Left lung (tissue), 10 donors: ENCODE measurements around the gene GALNTL6. TPM values are rescaled to one million over a fixed set of nuclear protein-coding genes. Genes with fewer than 3 reads are reported as not detected.
"Not testable (repeated sequence)": the region's sequence is repeated elsewhere in the genome, so short reads cannot be mapped to it uniquely, and the experiment has no call there.

Source experiments
- ATAC-seq: fragments of 200-7000 bp; cut with Tn5 transposase; one replicate; pipeline ENCODE4 v1.9.1; 2020; ENCODE audit warnings: moderate library complexity
- DNase-seq, 4 donors: peaks; one replicate each; pipeline ENCODE4 v3.0.0-alpha.2; 2013 to 2020
- H3K27ac ChIP-seq, 2 donors: fragments of 200-600 bp; sonication (generic) in 1 of 2; one replicate each; pipeline versions ENCODE4 v1.5.0 to v1.8.0; 2020 to 2021
- H3K27me3 ChIP-seq, 2 donors: fragments of 200-600 bp; sonication (generic) in 1 of 2; one replicate each; pipeline versions ENCODE4 v1.5.0 to v1.8.0; 2020 to 2021
- H3K36me3 ChIP-seq, 2 donors: fragments of 200-600 bp; sonication (generic) in 1 of 2; one replicate each; pipeline versions ENCODE4 v1.5.0 to v1.8.0; 2020 to 2021
- H3K4me1 ChIP-seq, 2 donors: fragments of 200-600 bp; one replicate each; pipeline ENCODE4 v1.8.0; 2021
- H3K4me3 ChIP-seq, 2 donors: fragments of 200-600 bp; sonication (generic) in 1 of 2; one replicate each; pipeline versions ENCODE4 v1.5.0 to v1.8.0; 2020 to 2021; ENCODE audit warnings: mild to moderate bottlenecking in 1 of 2
- H3K9me3 ChIP-seq, 2 donors: fragments of 200-600 bp; sonication (generic) in 1 of 2; one replicate each; pipeline versions ENCODE4 v1.5.0 to v1.8.0; 2020 to 2021
- intact Hi-C, 2 donors: fragments of 100-400 bp; cut with DNase I; formaldehyde crosslinking; loops; one replicate each; pipeline versions ENCODE4 v1.11.2 to v1.14.2; 2022
- polyA plus RNA-seq, 6 donors: library from polyadenylated mRNA; unstranded; fragments of 120-200 nt; gene quantifications; one replicate each; pipeline ENCODE4 v1.2.1, GENCODE V29; 2013; ENCODE audit not compliant: insufficient read length in 6 of 6
- total RNA-seq, 2 donors: library from RNA; stranded (reverse); fragmentation: NEBNext Ultra II Directional; extraction: Animal tissue kit (Norgen Biotek cat#: 25700); gene quantifications; one replicate each; pipeline ENCODE4 v1.2.1, GENCODE V29; 2021
- TF ChIP-seq, protein P1 (sequence below), 2 donors: fragments of 200-600 bp; sonication (generic) in 1 of 2; IDR thresholded peaks; one replicate each; pipeline versions ENCODE4 v1.5.0 to v1.8.0; 2021; ENCODE audit warnings: antibody characterized with exemption in 2 of 2
- donor health status: DM: no; HTN: yes; CAD: no.
- donor health status: DM: no; HTN: no; CAD: no.

GALNTL6 gene
- total and polyA plus RNA-seq, 8 donors = 0.11 to 0.16 (median 0.13) TPM; not detected in 5

DNA sequence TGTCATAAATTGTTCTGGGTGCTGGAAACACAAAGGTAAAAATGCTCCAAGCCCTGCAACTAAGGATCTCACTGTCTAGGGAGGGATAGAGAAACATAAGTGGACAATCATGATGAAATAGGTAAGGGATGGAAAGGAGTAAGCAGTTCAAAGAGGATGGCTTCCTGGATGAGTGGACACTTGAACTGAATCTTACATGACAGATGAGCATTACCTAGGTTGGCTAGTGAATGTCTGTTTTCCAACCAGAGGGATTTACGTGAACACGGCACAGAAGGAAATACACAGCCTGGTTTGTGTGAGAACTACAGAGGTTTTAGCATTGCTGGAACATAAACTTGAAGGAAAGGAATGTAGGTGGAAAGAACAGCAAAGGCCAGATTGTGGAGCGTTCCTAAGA lies 1205.2 kb downstream of the GALNTL6 start:
- DNase-seq (no peak), ATAC-seq (no peak)
- intact Hi-C loops = loop anchor here in 1 of 2 donors (5.0 kb wide), 1 partner anchor 239 kb away; no protein-coding TSS in a partner anchor
- Histone ChIP-seq H3K27ac (no peak overlapping the region), H3K9me3 (no peaks in the 10 kb centered on the region), H3K36me3 (no peaks in the 10 kb centered on the region), H3K4me1 (no peaks in the 10 kb centered on the region), H3K4me3 (no peak overlapping the region), H3K27me3 (no peaks in the 10 kb centered on the region)
- TF ChIP-seq, protein P1, sequence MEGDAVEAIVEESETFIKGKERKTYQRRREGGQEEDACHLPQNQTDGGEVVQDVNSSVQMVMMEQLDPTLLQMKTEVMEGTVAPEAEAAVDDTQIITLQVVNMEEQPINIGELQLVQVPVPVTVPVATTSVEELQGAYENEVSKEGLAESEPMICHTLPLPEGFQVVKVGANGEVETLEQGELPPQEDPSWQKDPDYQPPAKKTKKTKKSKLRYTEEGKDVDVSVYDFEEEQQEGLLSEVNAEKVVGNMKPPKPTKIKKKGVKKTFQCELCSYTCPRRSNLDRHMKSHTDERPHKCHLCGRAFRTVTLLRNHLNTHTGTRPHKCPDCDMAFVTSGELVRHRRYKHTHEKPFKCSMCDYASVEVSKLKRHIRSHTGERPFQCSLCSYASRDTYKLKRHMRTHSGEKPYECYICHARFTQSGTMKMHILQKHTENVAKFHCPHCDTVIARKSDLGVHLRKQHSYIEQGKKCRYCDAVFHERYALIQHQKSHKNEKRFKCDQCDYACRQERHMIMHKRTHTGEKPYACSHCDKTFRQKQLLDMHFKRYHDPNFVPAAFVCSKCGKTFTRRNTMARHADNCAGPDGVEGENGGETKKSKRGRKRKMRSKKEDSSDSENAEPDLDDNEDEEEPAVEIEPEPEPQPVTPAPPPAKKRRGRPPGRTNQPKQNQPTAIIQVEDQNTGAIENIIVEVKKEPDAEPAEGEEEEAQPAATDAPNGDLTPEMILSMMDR (IDR thresholded peaks at IDR 0.05) = no peak

DNA sequence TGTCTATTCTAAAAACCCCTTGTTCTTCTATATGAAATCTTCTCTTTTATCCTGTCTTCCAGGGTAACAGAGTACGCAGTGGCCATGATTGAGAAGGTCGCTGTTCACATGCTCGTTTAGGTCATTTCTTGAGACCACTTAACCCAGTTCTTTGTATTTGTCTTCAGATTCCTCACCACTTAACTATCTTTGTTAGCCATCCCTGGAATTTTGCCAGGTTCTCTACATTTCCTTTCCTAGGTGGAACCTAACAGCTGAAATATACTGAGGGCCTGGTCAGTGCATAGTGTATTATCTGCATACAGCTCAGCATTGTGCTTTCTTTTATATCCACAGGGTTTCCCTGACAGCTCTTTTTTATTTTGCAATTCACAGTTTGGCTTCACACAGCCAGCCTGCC lies 1206.5 kb downstream of the GALNTL6 start:
- Histone ChIP-seq H3K27me3 (no peaks in the 10 kb centered on the region), H3K36me3 (no peaks in the 10 kb centered on the region), H3K9me3 (no peaks in the 10 kb centered on the region), H3K4me3 (no peak overlapping the region), H3K27ac (no peak overlapping the region), H3K4me1 (no peaks in the 10 kb centered on the region)
- TF ChIP-seq, protein P1 (IDR thresholded peaks at IDR 0.05) = no peak
- DNase-seq = no peak
- ATAC-seq = no peak
- intact Hi-C loops = loop anchor here in 1 of 2 donors (5.0 kb wide), 1 partner anchor 238 kb away; no protein-coding TSS in a partner anchor

DNA sequence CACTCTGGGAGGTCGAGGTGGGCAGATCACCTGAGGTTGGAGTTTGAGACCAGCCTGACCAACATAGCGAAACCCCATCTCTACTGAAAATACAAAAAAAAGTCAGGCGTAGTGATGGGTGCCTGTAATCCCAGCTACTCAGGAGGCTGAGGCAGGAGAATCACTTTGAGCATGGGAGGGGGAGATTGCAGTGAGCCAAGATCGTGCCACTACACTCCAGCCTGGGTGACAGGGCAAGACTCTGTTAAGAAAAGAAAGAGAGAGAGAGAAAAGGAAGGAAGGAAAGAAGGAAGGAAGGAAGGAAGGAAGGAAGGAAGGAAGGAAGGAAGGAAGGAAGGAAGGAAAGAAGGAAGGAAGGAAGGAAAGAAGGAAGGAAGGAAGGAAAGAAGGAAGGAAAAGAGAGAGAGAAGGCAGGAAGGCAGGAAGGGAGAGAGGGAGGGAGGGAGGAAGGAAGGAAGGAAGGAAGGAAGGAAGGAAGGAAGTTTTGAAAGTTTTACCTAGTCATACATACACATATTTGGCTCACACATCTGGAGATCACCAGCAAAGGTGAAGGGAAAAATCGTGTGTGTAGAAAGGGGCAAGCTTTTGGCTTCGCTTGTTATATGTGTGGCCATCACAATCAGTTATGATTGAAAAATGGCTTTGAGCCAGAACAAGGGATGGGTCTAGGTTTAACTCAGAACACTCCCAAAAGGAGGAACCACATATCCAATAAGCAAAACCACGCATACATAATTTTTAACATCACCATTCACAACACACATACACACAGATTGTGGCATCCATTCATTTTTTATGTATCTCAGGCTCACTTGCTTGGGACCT lies 1208.8 kb downstream of the GALNTL6 start:
- H3K27ac ChIP-seq, ATAC-seq, intact Hi-C loops: not testable (repeated sequence)

DNA sequence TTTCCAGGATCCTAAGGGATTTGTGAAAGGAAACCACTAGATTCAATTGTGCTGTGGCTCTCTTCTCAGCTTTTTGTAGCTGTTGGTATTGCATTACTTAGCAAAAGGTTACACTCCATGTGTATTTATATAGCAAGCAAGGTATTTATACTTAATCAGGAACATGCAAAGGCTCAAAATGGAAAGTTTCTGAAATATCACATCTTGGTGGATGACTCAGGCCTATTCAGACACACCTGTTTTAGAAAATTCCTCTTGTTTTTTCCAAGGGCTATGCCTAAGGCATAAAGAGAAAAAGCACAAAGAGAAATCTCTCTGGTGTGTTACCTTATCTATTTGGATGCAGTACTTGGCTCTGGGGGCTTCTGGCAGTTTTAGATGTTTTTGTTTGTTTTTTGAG lies 1211.0 kb downstream of the GALNTL6 start:
- H3K27me3 ChIP-seq = no peaks in the 10 kb centered on the region
- no peaks in the 10 kb centered on the region for H3K9me3 ChIP-seq
- no peak overlapping the region for H3K27ac ChIP-seq
- TF ChIP-seq, protein P1 (IDR thresholded peaks at IDR 0.05) = no peak
- no peak overlapping the region for H3K4me3 ChIP-seq
- intact Hi-C loops = no loop called here
- DNase-seq (no peak), ATAC-seq (peak; percentile 57)
- no peaks in the 10 kb centered on the region for H3K4me1 ChIP-seq
- H3K36me3 ChIP-seq = no peaks in the 10 kb centered on the region

More for the DNA sequence above, 1208.8 kb downstream of the GALNTL6 start:
- not testable (repeated sequence) for H3K27me3 ChIP-seq, H3K9me3 ChIP-seq, H3K36me3 ChIP-seq, H3K4me3 ChIP-seq, DNase-seq, H3K4me1 ChIP-seq

DNA sequence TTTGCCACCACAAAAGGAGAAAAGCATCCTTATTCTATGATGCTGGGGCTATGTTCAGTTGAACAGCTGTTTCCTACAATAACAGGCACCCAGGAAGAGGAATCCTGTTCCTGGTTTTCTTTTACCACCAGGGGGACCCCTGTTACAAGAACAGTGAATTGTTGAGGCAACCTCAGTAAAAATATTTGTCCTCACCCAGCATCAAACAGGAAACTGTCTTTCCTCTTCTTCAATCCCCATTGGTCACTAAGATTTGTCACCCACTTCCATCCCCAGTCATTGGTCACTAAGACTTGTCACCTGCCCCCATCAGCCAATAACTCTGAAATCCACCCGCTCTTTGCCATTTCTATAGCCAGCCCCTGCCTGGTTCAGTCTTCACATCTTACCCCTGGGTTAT lies 1211.9 kb downstream of the GALNTL6 start:
- DNase-seq (peak in 2 of 4 donors; percentile 35 to 69), ATAC-seq (peak; percentile 94)
- Histone ChIP-seq H3K36me3 (no peaks in the 10 kb centered on the region), H3K4me3 (no peak overlapping the region), H3K9me3 (no peaks in the 10 kb centered on the region), H3K27me3 (no peaks in the 10 kb centered on the region), H3K4me1 (no peaks in the 10 kb centered on the region), H3K27ac (no peak overlapping the region)
- intact Hi-C loops = no loop called here
- TF ChIP-seq, protein P1 (IDR thresholded peaks at IDR 0.05) = peak; percentile 66 to 68
